Suprapubic skin (tissue), 4 donors: Measurements from ENCODE around the gene TSPAN17. TPM values are rescaled to one million over a fixed set of nuclear protein-coding genes. Genes with fewer than 3 reads are reported as not detected.

Experiments
- DNase-seq, 2 donors: peaks; one replicate each; pipeline ENCODE4 v3.0.0-alpha.2; 2019; ENCODE audit warnings: low spot score in 2 of 2
- H3K27ac ChIP-seq: fragments of 200-600 bp; sonication (generic); one replicate; pipeline ENCODE4 v1.5.1; 2019
- H3K27me3 ChIP-seq: fragments of 200-600 bp; sonication (generic); one replicate; pipeline ENCODE4 v1.5.1; 2019
- H3K36me3 ChIP-seq: fragments of 200-600 bp; sonication (generic); one replicate; pipeline ENCODE4 v1.5.1; 2019
- H3K4me1 ChIP-seq: fragments of 200-600 bp; sonication (generic); one replicate; pipeline ENCODE4 v1.5.1; 2019
- H3K4me3 ChIP-seq: fragments of 200-600 bp; sonication (generic); one replicate; pipeline ENCODE4 v1.5.1; 2019; ENCODE audit warnings: mild to moderate bottlenecking
- H3K9me3 ChIP-seq: fragments of 200-600 bp; sonication (generic); one replicate; pipeline ENCODE4 v1.5.1; 2019
- EP300 ChIP-seq: sonication (generic); formaldehyde crosslinking; IDR thresholded peaks from one replicate; pipeline ENCODE4 v1.6.1; 2017; ENCODE audit warnings: antibody characterized with exemption
- POLR2A ChIP-seq, 2 donors: fragments of 450-650 bp; IDR thresholded peaks; one replicate each; pipeline ENCODE4 v1.6.1; 2017; ENCODE audit warnings: antibody characterized with exemption in 2 of 2, mild to moderate bottlenecking in 2 of 2, moderate library complexity in 2 of 2
- POLR2AphosphoS5 ChIP-seq, 3 donors: sonication (generic); formaldehyde crosslinking; IDR thresholded peaks; one replicate each; pipeline ENCODE4 v1.6.1; 2017; ENCODE audit warnings: antibody characterized with exemption in 3 of 3
- WGBS: methylation state at CpG from one replicate; pipeline ENCODE4 v1.1.5; 2018; 5-methylcytosine and 5-hydroxymethylcytosine counted together
- total RNA-seq, 4 donors: library from RNA; depleted of rRNA; stranded (reverse); fragments of >200 nt; gene quantifications; one replicate each; pipeline ENCODE4 v1.1.0, GENCODE V29; 2016
- TF ChIP-seq, protein P1 (sequence below), 2 donors: fragments of 200-600 bp in 1 of 2; fragments of 450-650 bp in 1 of 2; sonication (generic) in 1 of 2; IDR thresholded peaks; one replicate each; pipeline ENCODE4 v1.5.1; 2016 to 2019; ENCODE audit warnings: antibody characterized with exemption in 2 of 2, mild to moderate bottlenecking in 1 of 2, moderate library complexity in 1 of 2

Gene TSPAN17
- total RNA-seq, 4 donors from 2014 or later, result 14.6 to 22.3 (median 17.7) TPM

DNA sequence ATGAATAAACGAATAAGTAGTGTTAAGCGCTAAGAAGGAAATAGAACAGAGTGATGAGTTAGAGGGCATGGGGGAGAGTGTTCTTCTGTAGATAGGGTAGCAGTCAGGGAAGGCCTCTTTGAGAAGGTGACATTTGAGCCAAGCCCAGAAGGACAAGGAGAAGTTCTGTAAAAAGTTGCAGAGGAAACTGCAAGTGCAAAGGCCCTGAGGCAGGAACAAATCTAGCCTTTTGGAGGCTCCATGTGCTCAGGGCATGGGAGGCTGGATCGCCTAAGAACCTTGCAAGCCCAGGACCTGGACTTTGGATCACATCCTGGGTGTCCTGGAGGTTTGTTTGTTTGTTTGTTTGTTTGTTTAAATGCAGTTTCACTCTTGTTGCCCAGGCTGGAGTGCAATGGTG lies 8.8 kb upstream of the TSPAN17 start:
- H3K27me3 ChIP-seq, result peaks cover 7% of the 10 kb centered on the region
- H3K36me3 ChIP-seq, result no peaks in the 10 kb centered on the region
- TF ChIP-seq POLR2AphosphoS5 (IDR thresholded peaks at IDR 0.05), result no peak
- TF ChIP-seq, protein P1, sequence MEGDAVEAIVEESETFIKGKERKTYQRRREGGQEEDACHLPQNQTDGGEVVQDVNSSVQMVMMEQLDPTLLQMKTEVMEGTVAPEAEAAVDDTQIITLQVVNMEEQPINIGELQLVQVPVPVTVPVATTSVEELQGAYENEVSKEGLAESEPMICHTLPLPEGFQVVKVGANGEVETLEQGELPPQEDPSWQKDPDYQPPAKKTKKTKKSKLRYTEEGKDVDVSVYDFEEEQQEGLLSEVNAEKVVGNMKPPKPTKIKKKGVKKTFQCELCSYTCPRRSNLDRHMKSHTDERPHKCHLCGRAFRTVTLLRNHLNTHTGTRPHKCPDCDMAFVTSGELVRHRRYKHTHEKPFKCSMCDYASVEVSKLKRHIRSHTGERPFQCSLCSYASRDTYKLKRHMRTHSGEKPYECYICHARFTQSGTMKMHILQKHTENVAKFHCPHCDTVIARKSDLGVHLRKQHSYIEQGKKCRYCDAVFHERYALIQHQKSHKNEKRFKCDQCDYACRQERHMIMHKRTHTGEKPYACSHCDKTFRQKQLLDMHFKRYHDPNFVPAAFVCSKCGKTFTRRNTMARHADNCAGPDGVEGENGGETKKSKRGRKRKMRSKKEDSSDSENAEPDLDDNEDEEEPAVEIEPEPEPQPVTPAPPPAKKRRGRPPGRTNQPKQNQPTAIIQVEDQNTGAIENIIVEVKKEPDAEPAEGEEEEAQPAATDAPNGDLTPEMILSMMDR (IDR thresholded peaks at IDR 0.05), result no peak
- TF ChIP-seq POLR2A (IDR thresholded peaks at IDR 0.05), result no peak
- no peak for TF ChIP-seq EP300
- H3K27ac ChIP-seq, result no peak overlapping the region
- DNase-seq, result no peak
- 98% methylated on average over 3 of the region's 3 CpGs for WGBS
- H3K4me3 ChIP-seq, result no peak overlapping the region
- no peaks in the 10 kb centered on the region for H3K9me3 ChIP-seq
- no peaks in the 10 kb centered on the region for H3K4me1 ChIP-seq

DNA sequence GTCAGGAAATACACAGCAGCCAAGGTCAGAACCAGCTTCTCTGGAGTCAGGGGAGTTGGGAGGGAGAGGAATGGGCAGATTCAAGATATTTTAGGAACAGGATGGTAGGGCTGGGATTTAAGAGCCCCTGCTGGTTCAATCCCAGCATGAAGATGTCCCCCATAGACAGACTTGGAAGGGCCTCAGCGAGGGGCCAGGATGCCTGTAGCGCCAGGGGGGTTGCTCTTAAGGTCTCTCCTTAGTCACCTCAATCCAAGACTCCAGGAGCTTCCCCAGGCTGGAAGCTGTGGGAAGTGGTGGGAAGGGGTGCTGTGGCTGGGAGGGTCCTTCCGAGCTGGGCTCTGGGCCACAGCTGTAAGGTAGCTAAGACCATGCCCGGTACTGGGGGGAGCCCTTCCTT lies 8.1 kb upstream of the TSPAN17 start:
- Histone ChIP-seq H3K36me3 (no peaks in the 10 kb centered on the region), H3K4me1 (no peaks in the 10 kb centered on the region), H3K9me3 (no peaks in the 10 kb centered on the region), H3K27ac (no peak overlapping the region), H3K27me3 (no peaks in the 10 kb centered on the region), H3K4me3 (no peak overlapping the region)
- TF ChIP-seq POLR2A (IDR thresholded peaks at IDR 0.05) (no peak), EP300 (no peak), POLR2AphosphoS5 (IDR thresholded peaks at IDR 0.05) (no peak)
- TF ChIP-seq, protein P1 (IDR thresholded peaks at IDR 0.05), result no peak
- WGBS, result 77% methylated on average over 3 of the region's 4 CpGs
- no peak for DNase-seq

DNA sequence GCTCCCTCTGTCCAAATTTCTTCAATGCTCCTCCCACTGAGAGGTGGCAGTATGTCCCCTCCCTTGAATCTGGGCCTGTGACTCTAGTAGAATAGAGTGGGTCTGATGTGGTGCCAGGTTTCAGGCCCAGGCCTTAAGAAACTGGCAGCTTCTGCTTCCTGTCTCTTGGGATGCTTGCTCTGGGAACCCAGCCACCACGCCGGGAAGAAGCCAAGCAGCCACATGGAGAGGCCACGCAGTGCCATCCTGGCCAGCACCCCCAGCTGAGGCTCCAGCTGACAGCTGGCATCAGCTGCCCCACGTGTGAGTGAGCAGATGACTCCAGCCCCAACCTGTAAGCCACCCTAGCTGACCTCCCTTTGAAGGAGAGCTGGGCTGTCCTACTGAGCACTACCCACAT lies 7.3 kb upstream of the TSPAN17 start:
- no peaks in the 10 kb centered on the region for H3K4me1 ChIP-seq
- no peak for DNase-seq
- WGBS, result 10% methylated on average over 2 of the region's 4 CpGs
- no peak for TF ChIP-seq POLR2AphosphoS5 (IDR thresholded peaks at IDR 0.05)
- TF ChIP-seq, protein P1 (IDR thresholded peaks at IDR 0.05), result no peak
- no peak overlapping the region for H3K27ac ChIP-seq
- no peaks in the 10 kb centered on the region for H3K36me3 ChIP-seq
- no peaks in the 10 kb centered on the region for H3K9me3 ChIP-seq
- H3K27me3 ChIP-seq, result no peaks in the 10 kb centered on the region
- no peak overlapping the region for H3K4me3 ChIP-seq

DNA sequence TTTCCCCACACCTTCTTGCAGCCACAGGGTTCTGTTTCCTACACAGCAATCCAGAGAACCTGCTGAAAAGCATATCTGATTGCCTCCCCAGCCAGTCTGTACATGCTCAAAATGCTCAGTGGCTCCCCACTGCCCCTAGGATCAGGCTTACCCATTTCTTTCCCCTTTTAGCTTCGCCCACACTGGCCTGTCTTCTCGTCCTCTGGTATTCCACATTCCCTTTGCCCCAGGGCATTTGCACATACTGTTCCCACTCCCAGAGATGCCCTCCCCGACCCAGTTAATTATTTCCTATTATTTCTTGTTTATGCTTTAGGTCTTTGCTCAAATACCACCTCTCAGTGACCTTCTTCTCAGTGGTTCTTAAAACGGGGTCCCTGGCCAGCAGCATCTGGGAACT lies 6.7 kb upstream of the TSPAN17 start:
- no peak for DNase-seq
- H3K9me3 ChIP-seq, result no peaks in the 10 kb centered on the region
- H3K27me3 ChIP-seq, result no peaks in the 10 kb centered on the region
- no peaks in the 10 kb centered on the region for H3K4me1 ChIP-seq
- TF ChIP-seq POLR2A (IDR thresholded peaks at IDR 0.05), result no peak
- 65% methylated on average over 4 of the region's 4 CpGs for WGBS
- no peaks in the 10 kb centered on the region for H3K36me3 ChIP-seq
- H3K27ac ChIP-seq, result no peak overlapping the region
- no peak overlapping the region for H3K4me3 ChIP-seq

DNA sequence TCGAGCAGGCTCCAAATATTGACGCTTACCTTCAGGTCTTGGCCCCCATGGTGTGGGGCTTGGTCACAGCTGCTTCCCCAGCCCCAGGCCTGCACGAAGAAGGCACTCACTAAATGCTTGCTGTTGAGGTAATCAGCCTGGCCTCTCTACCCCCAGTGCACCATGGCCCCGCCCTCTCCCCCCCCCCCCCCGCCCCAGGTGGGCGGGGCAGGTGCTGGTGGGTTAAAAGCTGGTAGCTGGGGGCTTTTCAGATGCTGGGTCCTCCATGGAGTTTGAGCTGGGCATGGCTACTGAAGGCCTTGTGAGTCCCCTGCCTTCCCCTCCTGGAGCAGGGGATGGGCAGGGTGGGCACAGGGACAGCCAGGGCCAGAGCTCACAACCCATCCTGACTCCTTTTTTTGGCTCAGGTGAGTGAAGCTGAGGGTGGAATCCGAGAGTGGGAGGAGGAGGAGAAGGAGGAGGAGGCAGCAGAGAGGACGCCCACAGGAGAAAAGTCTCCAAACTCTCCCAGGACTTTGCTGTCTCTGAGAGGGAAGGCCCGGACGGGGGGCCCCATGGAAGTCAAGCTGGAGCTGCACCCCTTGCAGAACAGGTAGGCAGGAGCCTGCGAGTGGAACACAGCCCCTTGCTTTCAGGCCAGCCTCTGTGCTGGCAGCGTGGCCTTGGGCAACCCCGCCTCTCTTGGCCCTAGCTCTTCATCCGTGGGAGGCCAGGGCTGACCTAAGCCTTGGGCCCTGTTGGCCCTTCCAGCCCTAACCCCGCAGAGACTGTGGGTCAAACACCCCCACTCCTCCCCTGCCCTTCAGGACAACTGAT lies 4.4 kb upstream of the TSPAN17 start:
- TF ChIP-seq, protein P1 (IDR thresholded peaks at IDR 0.05), result no peak
- TF ChIP-seq POLR2AphosphoS5 (IDR thresholded peaks at IDR 0.05) (no peak), POLR2A (IDR thresholded peaks at IDR 0.05) (no peak), EP300 (no peak)
- H3K27ac ChIP-seq, result no peak overlapping the region
- no peak overlapping the region for H3K4me3 ChIP-seq
- H3K27me3 ChIP-seq, result no peaks in the 10 kb centered on the region
- no peaks in the 10 kb centered on the region for H3K36me3 ChIP-seq
- WGBS, result 59% methylated on average over 10 of the region's 15 CpGs
- no peaks in the 10 kb centered on the region for H3K9me3 ChIP-seq
- peaks cover 11% of the 10 kb centered on the region for H3K4me1 ChIP-seq
- DNase-seq, result no peak
